ENCODE data around the gene C9orf72. TPM values are rescaled to one million over a fixed set of nuclear protein-coding genes. Genes with fewer than 3 reads are reported as not detected.
A peak's percentile ranks its signal among the peaks of the same experiment; 100 is the strongest.

C9orf72 gene
- total and polyA plus RNA-seq, 2 experiments from 2014 or later = 11.6 to 27.8 TPM

- Mint-ChIP-seq H3K4me3 (no peak within 1 kb of the TSS), H3K9me3 (no peaks in the 10 kb centered on the region), H3K36me3 (ENCODE audit: low read depth) (peaks cover 9% of the 10 kb centered on the region; the same call in 2 of the 3 replicates), H3K27ac (peak within 1 kb of the TSS; percentile 51; the same call in 1 of the 2 replicates), H3K4me1 (peaks cover 64% of the 10 kb centered on the region), H3K27me3 (ENCODE audit: insufficient read depth, low read depth, poor library complexity) (peaks cover 3% of the 10 kb centered on the region)
- Histone ChIP-seq H4K20me1 (replicated peaks; ENCODE audit: insufficient read depth) (no peaks in the 10 kb centered on the region), H3K27ac (ENCODE audit: low read depth) (no peak within 1 kb of the TSS), H3K9me2 (ENCODE audit: insufficient read depth) (peaks cover 8% of the 10 kb centered on the region), H3K4me2 (peak within 1 kb of the TSS; percentile 15; the same call in 1 of the 2 replicates), H3K36me3 (ENCODE audit: insufficient read depth) (no peaks in the 10 kb centered on the region; the same call in 1 of the 2 replicates), H2AFZ (no peak within 1 kb of the TSS), H3K4me3 (no peak within 1 kb of the TSS), H3K27me3 (ENCODE audit: insufficient read depth) (peaks cover 10% of the 10 kb centered on the region; the same call in 1 of the 2 replicates), H3K79me2 (replicated peaks; ENCODE audit: insufficient read depth) (peaks cover 50% of the 10 kb centered on the region), H3K4me1 (ENCODE audit: insufficient read depth) (peaks cover 36% of the 10 kb centered on the region), H3F3A (replicated peaks; ENCODE audit: low read depth) (no peaks in the 10 kb centered on the region)
- TF ChIP-seq REST (IDR thresholded peaks at IDR 0.05; ENCODE audit: unreplicated experiment) (no peak), CREB1 (CRISPR knock-in tag; IDR thresholded peaks at IDR 0.05; ENCODE audit: low read depth) (no peak), ETS1 (IDR thresholded peaks at IDR 0.05) (no peak), ZNF331 (CRISPR knock-in tag; IDR thresholded peaks at IDR 0.05; ENCODE audit: low read depth) (no peak), ZNF114 (CRISPR knock-in tag; IDR thresholded peaks at IDR 0.05) (no peak), NANOG (IDR thresholded peaks at IDR 0.05; ENCODE audit: borderline replicate concordance) (no peak), CTCF (conservative IDR thresholded peaks at IDR 0.05; ENCODE audit: low read depth in 2 of 2) (no peak), POLR2AphosphoS5 (IDR thresholded peaks at IDR 0.05; ENCODE audit: low read depth) (no peak), JUNB (IDR thresholded peaks at IDR 0.05; ENCODE audit: unreplicated experiment) (no peak), STAT1 (IDR thresholded peaks at IDR 0.05; ENCODE audit: unreplicated experiment) (no peak), ZNF462 (CRISPR knock-in tag; IDR thresholded peaks at IDR 0.05) (no peak)
- ATAC-seq (no peak), DNase-seq (ENCODE audit: low spot score) (no peak)
Measured at GRCh38 chr9:27524236-27524635, 49.0 kb downstream of the C9orf72 start, which contains the start of gene IFNK. Gene IFNK (plus strand): TSS chr9:27524290. CDS start chr9:27524337, 47 bp downstream.
